Femur (tissue), 1 donor: ENCODE data around the gene GPT2.
"Not testable (repeated sequence)": the region's sequence is repeated elsewhere in the genome, so short reads cannot be mapped to it uniquely, and the experiment has no call there.

Source experiments
- DNase-seq: peaks from one replicate; pipeline ENCODE4 v3.0.0-alpha.2; 2017

GPT2 gene

GRCh38 chr16:46866286-46866685 lies 17.9 kb upstream of the GPT2 start:
- DNase-seq = no peak

GRCh38 chr16:46867486-46867885 lies 16.7 kb upstream of the GPT2 start:
- DNase-seq = not testable (repeated sequence)

GRCh38 chr16:46868891-46869290 lies 15.3 kb upstream of the GPT2 start:
- not testable (repeated sequence) for DNase-seq

- no peak for DNase-seq
Measured at GRCh38 chr16:46871597-46871996, 12.6 kb upstream of the GPT2 start.

GRCh38 chr16:46873201-46873600 lies 11.0 kb upstream of the GPT2 start:
- no peak for DNase-seq

GRCh38 chr16:46875243-46875642 lies 8.9 kb upstream of the GPT2 start:
- DNase-seq = no peak

GRCh38 chr16:46882304-46882939 lies 1.7 kb upstream of the GPT2 start:
- no peak for DNase-seq

- DNase-seq = no peak
Measured at GRCh38 chr16:46882940-46883307, 1.2 kb upstream of the GPT2 start.

GRCh38 chr16:46883353-46883689 lies 841 bp upstream of the GPT2 start:
- no peak for DNase-seq

- DNase-seq = no peak
Measured at GRCh38 chr16:46884513-46885293, 541 bp downstream of the GPT2 start.

GRCh38 chr16:46885960-46886763 lies 2.0 kb downstream of the GPT2 start:
- DNase-seq = no peak

GRCh38 chr16:46886764-46887523 lies 2.8 kb downstream of the GPT2 start:
- DNase-seq = no peak

- DNase-seq = no peak
Measured at GRCh38 chr16:46887524-46887854, 3.3 kb downstream of the GPT2 start.

GRCh38 chr16:46889245-46889941 lies 5.2 kb downstream of the GPT2 start:
- DNase-seq = no peak

GRCh38 chr16:46889942-46890300 lies 5.8 kb downstream of the GPT2 start:
- no peak for DNase-seq

GRCh38 chr16:46891910-46892309 lies 7.7 kb downstream of the GPT2 start:
- no peak for DNase-seq

- DNase-seq = peak; percentile 65
Measured at GRCh38 chr16:46894036-46894672, 10.0 kb downstream of the GPT2 start.

- DNase-seq = no peak
Measured at GRCh38 chr16:46895399-46896313, 11.5 kb downstream of the GPT2 start.

- DNase-seq = peak; percentile 62
Measured at GRCh38 chr16:46896314-46896968, 12.3 kb downstream of the GPT2 start.

- no peak for DNase-seq
Measured at GRCh38 chr16:46897471-46897870, 13.3 kb downstream of the GPT2 start.

GRCh38 chr16:46898006-46898405 lies 13.8 kb downstream of the GPT2 start:
- DNase-seq = no peak
